K562 (cell line): ENCODE data around the gene GBX1. TPM values are rescaled to one million over a fixed set of nuclear protein-coding genes. Genes with fewer than 3 reads are reported as not detected.

ENCODE experiments used
- ADNP ChIP-seq: fragments of 200-800 bp; sonication (Bioruptor generic); IDR thresholded peaks from 2 replicates; pipeline ENCODE4 v1.6.1; 2016; ENCODE audit warnings: missing genetic modification characterization, missing compliant biosample characterization
- CREM ChIP-seq: IDR thresholded peaks from 2 replicates; pipeline ENCODE4 v1.6.1; 2014; ENCODE audit warnings: antibody characterized with exemption, low read depth
- ETV1 ChIP-seq: fragments of 450-650 bp; conservative IDR thresholded peaks from 2 replicates; pipeline ENCODE4 v1.6.1; 2016; ENCODE audit warnings: missing genetic modification characterization, control low read depth, low read depth, missing compliant biosample characterization
- FOXP4 ChIP-seq: sonication (generic); formaldehyde crosslinking; IDR thresholded peaks from 2 replicates; pipeline ENCODE4 v1.8.0; 2022; ENCODE audit warnings: mild to moderate bottlenecking, missing genetic modification reagents, borderline replicate concordance
- GABPB2 ChIP-seq: fragments of 250-450 bp; sonication (Bioruptor Pico); conservative IDR thresholded peaks from 2 replicates; pipeline ENCODE4 v1.5.1; 2021; ENCODE audit warnings: mild to moderate bottlenecking
- HMGN3 ChIP-seq: IDR thresholded peaks from 2 replicates; pipeline ENCODE4 v1.6.1; 2011; ENCODE audit warnings: borderline replicate concordance, low read depth, mild to moderate bottlenecking, mixed read lengths, low read length; ENCODE audit not compliant: insufficient read length; ENCODE audit errors: extremely low read depth
- ILK ChIP-seq: fragments of 450-650 bp; IDR thresholded peaks from 2 replicates; pipeline ENCODE4 v1.6.1; 2016; ENCODE audit warnings: missing genetic modification characterization, low read depth, mild to moderate bottlenecking, missing compliant biosample characterization, moderate library complexity, borderline replicate concordance
- NCOA6 ChIP-seq: fragments of 450-650 bp; IDR thresholded peaks from 2 replicates; pipeline ENCODE4 v1.6.1; 2017; ENCODE audit warnings: mild to moderate bottlenecking
- NR2C2 ChIP-seq, 2 experiments: fragments of 200-800 bp in 1 of 2; sonication (Bioruptor generic) in 1 of 2; sonication (generic) in 1 of 2; formaldehyde crosslinking in 1 of 2; IDR thresholded peaks; 2 replicates each; pipeline versions ENCODE4 v1.6.1 to v1.8.0; 2016 to 2022; ENCODE audit warnings: mild to moderate bottlenecking in 1 of 2, missing compliant biosample characterization in 1 of 2, missing genetic modification characterization in 1 of 2, missing genetic modification reagents in 1 of 2
- PHF20 ChIP-seq: fragments of 450-650 bp; IDR thresholded peaks from 2 replicates; pipeline ENCODE4 v1.6.1; 2018; ENCODE audit not compliant: partially characterized antibody
- POU5F1 ChIP-seq: fragments of 150-350 bp; IDR thresholded peaks from 2 replicates; pipeline ENCODE4 v1.6.1; 2014; ENCODE audit warnings: borderline replicate concordance, low read length, low read depth, mild to moderate bottlenecking; ENCODE audit not compliant: partially characterized antibody
- RUNX1 ChIP-seq: sonication (generic); IDR thresholded peaks from 2 replicates; pipeline ENCODE4 v1.6.1; 2016; ENCODE audit warnings: antibody characterized with exemption, low read depth
- TCF7L2 ChIP-seq: fragments of 150-350 bp; IDR thresholded peaks from 2 replicates; pipeline ENCODE4 v1.6.1; 2016; ENCODE audit warnings: low read depth, mild to moderate bottlenecking, low read length, moderate library complexity
- TEAD1 ChIP-seq, 2 experiments: fragments of 450-650 bp in 1 of 2; sonication (generic) in 1 of 2; formaldehyde crosslinking; IDR thresholded peaks; 2 replicates each; pipeline versions ENCODE4 v1.4.0 to v1.8.0; 2020 to 2022; ENCODE audit warnings: mild to moderate bottlenecking in 2 of 2, missing genetic modification reagents in 1 of 2
- ZBTB2 ChIP-seq: fragments of 450-650 bp; IDR thresholded peaks from 2 replicates; pipeline ENCODE4 v1.6.1; 2016; ENCODE audit warnings: antibody characterized with exemption
- ZNF431 ChIP-seq: sonication (generic); formaldehyde crosslinking; IDR thresholded peaks from 2 replicates; pipeline ENCODE4 v1.8.0; 2022; ENCODE audit warnings: mild to moderate bottlenecking, missing genetic modification reagents
- ZNF518B ChIP-seq: fragments of 250-450 bp; sonication (Bioruptor Pico); IDR thresholded peaks from 2 replicates; pipeline ENCODE4 v1.5.0; 2021; ENCODE audit warnings: mild to moderate bottlenecking, moderate library complexity
- ZNF764 ChIP-seq: fragments of 250-450 bp; sonication (Bioruptor Pico); IDR thresholded peaks from 2 replicates; pipeline ENCODE4 v1.4.0; 2020; ENCODE audit warnings: low read depth, mild to moderate bottlenecking, moderate library complexity
- polyA plus RNA-seq, 8 experiments: library from polyadenylated mRNA; depleted of rRNA in 4 of 8; stranded (reverse) in 5 of 8; unstranded in 3 of 8; fragments of >200 nt; fragmentation: Nextera tagmentation in 2 of 8; fragmentation: Illumina TruSeq in 1 of 8; extraction: Ambion mirVana in 2 of 8; extraction: Trizol in 1 of 8; gene quantifications; 2 replicates each; pipeline versions ENCODE4 v1.2.1 to v1.2.3, GENCODE V29; 2011 to 2014; ENCODE audit warnings: inconsistent platforms in 1 of 8, missing spikeins in 1 of 8
- total RNA-seq, 7 experiments: library from RNA; depleted of rRNA in 6 of 7; stranded (reverse); fragments of >200 nt in 6 of 7; fragmentation: Illumina TruSeq in 2 of 7; extraction: Trizol in 2 of 7; gene quantifications; 2 replicates each; pipeline versions ENCODE4 v1.2.1 to v1.2.3, GENCODE V29; 2011 to 2021; ENCODE audit warnings: low replicate concordance in 1 of 7

The GBX1 gene
- total and polyA plus RNA-seq, 9 of the 15 experiments (the other 6 are each of a cell fraction or from before 2014, with no cell fraction given): not detected

GRCh38 chr7:151168003-151168786 is 701 bp upstream of the GBX1 start (continued):
- TF ChIP-seq POU5F1 (no peak), TEAD1 (CRISPR knock-in tag; IDR thresholded peaks at IDR 0.05) (no peak), ZNF764 (CRISPR knock-in tag) (no peak), ILK (tag) (no peak), NCOA6 (peak; percentile 43; the same call in 1 of the 2 replicates), ZBTB2 (0 out of 2 replicates have a peak, but pooled peaks have one; percentile 63), ETV1 (tag) (0 out of 2 replicates have a peak, but pooled peaks have one; percentile 26), NR2C2 (CRISPR knock-in tag; IDR thresholded peaks at IDR 0.05) (no peak), NR2C2 (tag; IDR thresholded peaks at IDR 0.05) (0 out of 2 replicates have a peak, but pooled peaks have one; percentile 12), CREM (no peak), ADNP (tag) (no peak), GABPB2 (CRISPR knock-in tag) (no peak), HMGN3 (peak; percentile 59), ZNF431 (CRISPR knock-in tag) (no peak), PHF20 (no peak), TCF7L2 (no peak), ZNF518B (CRISPR knock-in tag) (no peak), RUNX1 (no peak), FOXP4 (CRISPR knock-in tag) (no peak)
